Muscle of leg (tissue), 11 donors: Measurements from ENCODE around the gene SUSD5. TPM values are rescaled to one million over a fixed set of nuclear protein-coding genes. Genes with fewer than 3 reads are reported as not detected.
"Not testable (repeated sequence)": the region's sequence is repeated elsewhere in the genome, so short reads cannot be mapped to it uniquely, and the experiment has no call there.

Experiments used
- DNase-seq: peaks from one replicate; pipeline ENCODE4 v3.0.0; 2013
- H3K27ac ChIP-seq: one replicate; pipeline ENCODE4 v1.5.1; 2013; ENCODE audit warnings: mild to moderate bottlenecking, low read length, control low read depth
- H3K27me3 ChIP-seq: one replicate; pipeline ENCODE4 v1.6.1; 2013; ENCODE audit warnings: low read length; ENCODE audit not compliant: control insufficient read depth, insufficient read depth
- H3K36me3 ChIP-seq: one replicate; pipeline ENCODE4 v1.6.1; 2013; ENCODE audit warnings: low read length; ENCODE audit not compliant: control insufficient read depth, insufficient read depth
- H3K4me1 ChIP-seq: one replicate; pipeline ENCODE4 v1.6.1; 2013; ENCODE audit warnings: low read length; ENCODE audit not compliant: control insufficient read depth, insufficient read depth
- H3K4me3 ChIP-seq: one replicate; pipeline ENCODE4 v1.5.1; 2013; ENCODE audit warnings: low read length, control low read depth
- H3K9me3 ChIP-seq: replicated peaks from 2 replicates; pipeline ENCODE4 v1.6.1; 2013; ENCODE audit warnings: low read depth, low read length; ENCODE audit not compliant: control insufficient read depth
- WGBS: methylation state at CpG from one replicate; pipeline ENCODE4 v1.1.5; 2013; ENCODE audit warnings: missing lambda C conversion rate; ENCODE audit not compliant: insufficient coverage; 5-methylcytosine and 5-hydroxymethylcytosine counted together
- polyA plus RNA-seq, 8 donors: library from polyadenylated mRNA; unstranded; fragments of 120-200 nt; gene quantifications; one replicate each; pipeline versions ENCODE4 v1.2.1 to v1.2.3, GENCODE V29; 2013; ENCODE audit warnings: inconsistent platforms in 1 of 8, low replicate concordance in 1 of 8; ENCODE audit not compliant: insufficient read length in 8 of 8, insufficient read depth in 1 of 8
- total RNA-seq: library from RNA; stranded (reverse); fragments of 120-200 nt; gene quantifications from one replicate; pipeline ENCODE4 v1.2.4, GENCODE V29; 2013

Gene SUSD5
- total and polyA plus RNA-seq, 9 donors, result 0.94 to 2.5 (median 1.8) TPM

- H3K27me3 ChIP-seq, H3K36me3 ChIP-seq, H3K4me3 ChIP-seq, DNase-seq, H3K9me3 ChIP-seq, H3K27ac ChIP-seq, H3K4me1 ChIP-seq: not testable (repeated sequence)
- no CpG with 5 or more reads among the region's 5 CpGs for WGBS
These were observed 56.0 kb downstream of the SUSD5 start for GRCh38 chr3:33162621-33163020.

DNA sequence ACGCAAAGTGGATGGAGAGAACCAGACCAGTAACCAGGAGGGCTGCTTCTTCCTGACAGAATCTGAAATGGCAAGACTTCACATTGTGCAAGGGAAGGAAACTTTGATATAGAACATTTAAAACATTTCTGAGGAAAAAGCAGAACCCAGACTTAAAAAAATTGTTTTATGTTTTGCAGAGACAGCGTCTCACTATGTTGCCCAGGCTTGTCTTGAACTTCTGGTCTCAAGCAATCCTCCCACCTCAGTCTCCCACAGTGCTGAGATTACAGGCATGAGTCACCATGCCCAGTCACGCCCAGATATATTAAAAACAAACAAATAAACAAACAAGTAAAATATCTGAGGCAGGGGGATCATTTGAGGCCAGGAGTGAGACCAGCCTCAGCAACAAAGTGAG, 58.6 kb downstream of the SUSD5 start:
- Histone ChIP-seq H3K27ac (no peak overlapping the region), H3K4me1 (no peaks in the 10 kb centered on the region), H3K4me3 (no peak overlapping the region), H3K9me3 (no peaks in the 10 kb centered on the region), H3K27me3 (no peaks in the 10 kb centered on the region), H3K36me3 (no peaks in the 10 kb centered on the region)
- no CpG with 5 or more reads among the region's 3 CpGs for WGBS
- no peak for DNase-seq

GRCh38 chr3:33159234-33159633, 59.4 kb downstream of the SUSD5 start:
- no peaks in the 10 kb centered on the region for H3K27me3 ChIP-seq
- no peak for DNase-seq
- no peak overlapping the region for H3K4me3 ChIP-seq
- H3K27ac ChIP-seq, result no peak overlapping the region
- WGBS, result 88% methylated on average over 4 of the region's 4 CpGs
- no peaks in the 10 kb centered on the region for H3K36me3 ChIP-seq
- H3K9me3 ChIP-seq, result no peaks in the 10 kb centered on the region
- H3K4me1 ChIP-seq, result no peaks in the 10 kb centered on the region

GRCh38 chr3:33155301-33155700, 63.3 kb downstream of the SUSD5 start:
- no CpG with 5 or more reads among the region's 3 CpGs for WGBS
- no peak overlapping the region for H3K27ac ChIP-seq
- no peaks in the 10 kb centered on the region for H3K4me1 ChIP-seq
- H3K9me3 ChIP-seq, result no peaks in the 10 kb centered on the region
- no peak overlapping the region for H3K4me3 ChIP-seq
- no peak for DNase-seq
- H3K36me3 ChIP-seq, result no peaks in the 10 kb centered on the region
- no peaks in the 10 kb centered on the region for H3K27me3 ChIP-seq

GRCh38 chr3:33153782-33154181, 64.8 kb downstream of the SUSD5 start:
- peaks cover 3% of the 10 kb centered on the region for H3K4me1 ChIP-seq
- H3K36me3 ChIP-seq, result no peaks in the 10 kb centered on the region
- no peaks in the 10 kb centered on the region for H3K27me3 ChIP-seq
- DNase-seq, result no peak
- no peak overlapping the region for H3K4me3 ChIP-seq
- H3K27ac ChIP-seq, result no peak overlapping the region
- no peaks in the 10 kb centered on the region for H3K9me3 ChIP-seq
- WGBS, result 82% methylated on average over 4 of the region's 4 CpGs

- Histone ChIP-seq H3K9me3 (no peaks in the 10 kb centered on the region), H3K27ac (no peak overlapping the region), H3K27me3 (no peaks in the 10 kb centered on the region), H3K4me1 (peaks cover 14% of the 10 kb centered on the region), H3K36me3 (no peaks in the 10 kb centered on the region), H3K4me3 (no peak overlapping the region)
- WGBS, result 91% methylated on average over 15 of the region's 19 CpGs
- DNase-seq, result no peak
These were observed 65.9 kb downstream of the SUSD5 start for GRCh38 chr3:33152363-33153360.

DNA sequence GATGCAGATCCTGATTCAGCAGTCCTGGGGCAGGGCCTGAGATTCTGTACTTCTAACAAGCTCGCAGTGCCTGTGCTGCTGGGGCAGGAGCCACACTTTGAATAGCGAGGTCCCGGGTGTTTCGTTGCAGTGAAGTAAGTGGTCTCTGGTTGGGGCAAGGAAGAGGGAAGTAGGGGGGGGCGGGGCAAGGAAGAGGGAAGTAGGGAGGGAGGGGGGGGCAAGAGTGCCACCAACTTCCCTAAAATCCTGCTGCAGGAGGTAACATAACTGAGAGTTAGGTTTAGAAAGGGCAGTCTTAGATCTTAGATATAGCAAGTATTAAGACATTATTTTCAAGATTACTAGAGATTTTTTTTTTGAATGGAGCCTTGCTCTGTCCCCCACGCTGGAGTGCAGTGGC, 69.3 kb downstream of the SUSD5 start:
- no peak for DNase-seq
- H3K4me1 ChIP-seq, result peaks cover 34% of the 10 kb centered on the region
- WGBS, result 80% methylated on average over 1 of the region's 6 CpGs

DNA sequence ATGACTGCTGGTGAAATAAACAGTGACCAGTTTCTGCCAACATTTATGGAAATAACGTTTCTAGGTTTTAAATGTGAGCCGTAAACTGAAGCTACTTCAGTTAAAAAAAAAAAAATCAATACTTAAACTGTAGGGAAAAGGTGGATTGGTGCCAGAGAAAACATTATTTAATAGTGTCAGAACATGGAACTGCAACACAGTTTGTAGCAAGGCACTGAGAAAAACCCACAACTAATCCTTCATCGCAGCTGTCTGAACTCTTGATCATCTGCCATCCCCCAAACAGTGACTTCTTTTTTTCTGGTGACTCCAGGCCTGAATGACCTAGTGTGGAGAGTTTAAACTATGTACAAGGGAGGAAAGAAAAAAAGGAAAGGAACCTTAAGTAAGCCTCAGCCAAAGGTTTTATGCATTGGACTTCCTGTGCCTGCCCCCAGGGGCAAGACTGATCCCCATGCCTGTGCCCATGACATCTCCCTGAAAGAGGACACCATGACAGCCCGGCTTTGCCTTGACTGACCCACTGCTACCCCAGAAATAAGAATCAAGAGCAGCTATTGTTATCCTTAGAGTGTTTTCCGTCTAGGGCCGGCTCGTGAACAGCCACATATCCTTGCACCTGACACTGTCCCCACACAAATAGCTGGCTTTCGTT, 71.7 kb downstream of the SUSD5 start:
- WGBS, result 50% methylated on average over 1 of the region's 8 CpGs
- peaks cover 34% of the 10 kb centered on the region for H3K4me1 ChIP-seq
- no peaks in the 10 kb centered on the region for H3K27me3 ChIP-seq
- peaks cover 24% of the 10 kb centered on the region for H3K36me3 ChIP-seq
- DNase-seq, result peak; percentile 88
- no peaks in the 10 kb centered on the region for H3K9me3 ChIP-seq
- peak overlapping the region; percentile 89 for H3K27ac ChIP-seq
- H3K4me3 ChIP-seq, result no peak overlapping the region

More for the DNA sequence above, 69.3 kb downstream of the SUSD5 start:
- H3K27ac ChIP-seq, result no peak overlapping the region
- no peaks in the 10 kb centered on the region for H3K9me3 ChIP-seq
- no peaks in the 10 kb centered on the region for H3K27me3 ChIP-seq
- no peak overlapping the region for H3K4me3 ChIP-seq
- H3K36me3 ChIP-seq, result peaks cover 11% of the 10 kb centered on the region

DNA sequence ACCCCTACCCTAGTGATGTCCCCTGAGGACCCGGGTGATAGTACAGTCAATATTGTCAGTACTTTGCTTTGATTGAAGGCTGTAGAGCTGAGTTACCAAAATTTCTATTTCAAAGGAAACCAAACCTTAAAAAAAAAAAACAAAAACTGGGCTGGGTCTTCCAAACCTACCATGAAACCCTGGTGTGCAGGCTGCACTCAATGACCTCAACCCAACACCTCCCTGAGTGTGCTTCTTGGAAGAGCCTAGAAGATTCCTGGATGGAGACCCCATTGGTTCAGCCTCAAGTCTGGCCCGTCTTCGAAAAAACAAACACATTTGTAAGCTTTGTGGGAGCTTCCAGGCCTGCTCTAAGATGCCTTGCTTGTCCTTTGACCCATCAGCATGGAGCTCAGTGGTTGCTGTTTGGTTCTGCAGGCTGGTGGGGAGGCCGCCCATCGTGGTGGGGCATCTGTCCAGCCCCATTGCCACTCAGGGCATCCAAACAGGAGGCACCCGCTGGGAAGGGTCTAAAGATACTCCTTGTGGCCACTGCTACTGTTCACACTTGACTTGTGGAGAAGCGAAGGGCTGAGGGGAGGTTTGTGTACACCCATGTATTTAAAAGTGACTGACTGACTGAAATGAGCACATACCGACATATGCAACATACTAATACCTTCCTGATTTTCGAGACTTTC, 72.6 kb downstream of the SUSD5 start:
- 100% methylated on average over 4 of the region's 9 CpGs for WGBS
- H3K4me1 ChIP-seq, result peaks cover 34% of the 10 kb centered on the region
- H3K4me3 ChIP-seq, result no peak overlapping the region
- peaks cover 29% of the 10 kb centered on the region for H3K36me3 ChIP-seq
- H3K27ac ChIP-seq, result peak overlapping the region; percentile 15
- no peaks in the 10 kb centered on the region for H3K9me3 ChIP-seq
- H3K27me3 ChIP-seq, result no peaks in the 10 kb centered on the region
- DNase-seq, result no peak
